OCI-LY3 (cell line): Measurements from ENCODE around the gene EEA1.

Source experiments
- H2AFZ ChIP-seq: fragments of 200-600, 300-600 bp; shearing (Covaris generic); 2 replicates; pipeline ENCODE4 v1.6.0; 2014; ENCODE audit warnings: antibody characterized with exemption, low read depth, low read length
- H3K27ac ChIP-seq: fragments of 200-600, 300-600 bp; sonication (generic); 2 replicates; pipeline ENCODE4 v1.5.1; 2014; ENCODE audit warnings: mild to moderate bottlenecking, low read length, moderate library complexity, mixed read lengths
- H3K27me3 ChIP-seq: fragments of 200-600, 300-600 bp; sonication (generic); 2 replicates; pipeline ENCODE4 v1.6.1; 2014; ENCODE audit warnings: low read depth, low read length, mixed read lengths
- H3K36me3 ChIP-seq: fragments of 200-600, 300-600 bp; sonication (generic); replicated peaks from 2 replicates; pipeline ENCODE3; 2014; ENCODE audit warnings: low read depth, low read length, mixed read lengths
- H3K4me1 ChIP-seq: fragments of 300-600, 200-600 bp; sonication (generic); 2 replicates; pipeline ENCODE4 v1.6.1; 2014; ENCODE audit warnings: low read length, mixed read lengths
- H3K4me2 ChIP-seq: fragments of 200-600, 300-600 bp; sonication (generic); 2 replicates; pipeline ENCODE4 v1.6.1; 2014; ENCODE audit warnings: low read length, mixed read lengths
- H3K4me3 ChIP-seq: fragments of 300-600, 200-600 bp; sonication (generic); 2 replicates; pipeline ENCODE4 v1.5.1; 2014; ENCODE audit warnings: antibody characterized with exemption, mild to moderate bottlenecking, low read length, moderate library complexity
- H3K79me2 ChIP-seq: fragments of 300-600, 200-600 bp; shearing (Covaris generic); 2 replicates; pipeline ENCODE4 v1.6.1; 2014; ENCODE audit warnings: mild to moderate bottlenecking, low read length, mixed read lengths
- H3K9ac ChIP-seq: fragments of 300-600, 200-600 bp; shearing (Covaris generic); 2 replicates; pipeline ENCODE4 v1.6.0; 2014; ENCODE audit warnings: mild to moderate bottlenecking, low read length, moderate library complexity
- H3K9me3 ChIP-seq: fragments of 200-600, 300-600 bp; shearing (Covaris generic); 2 replicates; pipeline ENCODE4 v1.6.1; 2014; ENCODE audit warnings: low read length, mixed read lengths; ENCODE audit not compliant: insufficient read depth
- H4K20me1 ChIP-seq: fragments of 200-600, 300-600 bp; sonication (generic); 2 replicates; pipeline ENCODE4 v1.6.1; 2016; ENCODE audit warnings: low read length, mixed read lengths; ENCODE audit not compliant: insufficient read depth
- EZH2phosphoT487 ChIP-seq: fragments of 200-600 bp; shearing (Covaris generic); IDR thresholded peaks from 2 replicates; pipeline ENCODE4 v1.6.1; 2018; ENCODE audit warnings: antibody characterized with exemption, mixed run types, low read depth
- TF ChIP-seq, protein P1 (sequence below): fragments of 200-600, 300-600 bp; sonication (generic); IDR thresholded peaks from 2 replicates; pipeline ENCODE4 v1.5.1; 2014; ENCODE audit warnings: antibody characterized with exemption, low read length, low read depth

EEA1 gene

DNA sequence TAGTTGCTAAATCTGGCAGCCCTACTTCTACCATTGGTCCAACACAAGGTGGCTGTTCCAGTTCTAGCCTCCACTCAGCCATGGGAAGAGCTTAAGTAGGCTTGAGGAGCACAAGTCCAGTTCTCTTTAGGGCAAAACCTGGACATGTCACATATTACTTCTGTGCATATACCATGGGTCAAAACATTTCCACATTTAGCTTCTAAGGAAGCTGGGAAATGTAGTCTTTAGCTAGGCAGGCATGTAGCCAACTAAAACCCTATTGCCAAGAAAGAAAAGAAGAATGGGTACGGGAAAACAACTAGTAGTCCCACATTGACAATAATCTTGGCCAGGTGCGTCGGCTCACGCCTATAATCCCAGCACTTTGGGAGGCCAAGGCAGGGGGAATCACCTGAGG is 20.9 kb upstream of the EEA1 start:
- H3K4me2 ChIP-seq, result no peak overlapping the region
- no peaks in the 10 kb centered on the region for H3K27me3 ChIP-seq
- H3K36me3 ChIP-seq, result peaks cover 13% of the 10 kb centered on the region
- no peaks in the 10 kb centered on the region for H4K20me1 ChIP-seq
- H3K79me2 ChIP-seq, result no peaks in the 10 kb centered on the region
- peaks cover 12% of the 10 kb centered on the region; the same call in 1 of the 2 replicates for H3K9me3 ChIP-seq
- no peaks in the 10 kb centered on the region for H3K4me1 ChIP-seq
- TF ChIP-seq, protein P1, sequence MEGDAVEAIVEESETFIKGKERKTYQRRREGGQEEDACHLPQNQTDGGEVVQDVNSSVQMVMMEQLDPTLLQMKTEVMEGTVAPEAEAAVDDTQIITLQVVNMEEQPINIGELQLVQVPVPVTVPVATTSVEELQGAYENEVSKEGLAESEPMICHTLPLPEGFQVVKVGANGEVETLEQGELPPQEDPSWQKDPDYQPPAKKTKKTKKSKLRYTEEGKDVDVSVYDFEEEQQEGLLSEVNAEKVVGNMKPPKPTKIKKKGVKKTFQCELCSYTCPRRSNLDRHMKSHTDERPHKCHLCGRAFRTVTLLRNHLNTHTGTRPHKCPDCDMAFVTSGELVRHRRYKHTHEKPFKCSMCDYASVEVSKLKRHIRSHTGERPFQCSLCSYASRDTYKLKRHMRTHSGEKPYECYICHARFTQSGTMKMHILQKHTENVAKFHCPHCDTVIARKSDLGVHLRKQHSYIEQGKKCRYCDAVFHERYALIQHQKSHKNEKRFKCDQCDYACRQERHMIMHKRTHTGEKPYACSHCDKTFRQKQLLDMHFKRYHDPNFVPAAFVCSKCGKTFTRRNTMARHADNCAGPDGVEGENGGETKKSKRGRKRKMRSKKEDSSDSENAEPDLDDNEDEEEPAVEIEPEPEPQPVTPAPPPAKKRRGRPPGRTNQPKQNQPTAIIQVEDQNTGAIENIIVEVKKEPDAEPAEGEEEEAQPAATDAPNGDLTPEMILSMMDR, result no peak
- no peak for TF ChIP-seq EZH2phosphoT487
- no peak overlapping the region for H3K9ac ChIP-seq
- no peak overlapping the region for H2AFZ ChIP-seq
- H3K4me3 ChIP-seq, result no peak overlapping the region
- no peak overlapping the region for H3K27ac ChIP-seq

DNA sequence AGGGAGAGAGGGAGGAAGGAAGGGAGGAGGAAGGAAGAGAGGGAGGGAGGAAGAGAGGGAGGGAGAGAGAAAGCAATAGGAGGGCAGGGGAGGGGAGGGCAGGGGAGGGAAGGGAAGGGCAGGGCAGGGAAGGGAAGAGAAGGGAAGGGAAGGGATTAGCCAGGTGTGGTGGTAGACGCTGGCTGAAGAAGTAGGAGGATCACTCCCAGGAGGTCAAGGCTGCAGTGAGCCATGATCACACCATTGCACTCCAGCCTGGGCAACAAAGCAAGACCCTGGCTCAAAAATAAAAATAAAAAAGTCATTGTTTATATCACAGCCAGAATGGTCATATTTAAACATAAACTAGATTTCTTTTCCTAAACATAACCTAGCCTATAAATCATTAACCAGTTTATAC is 20.4 kb upstream of the EEA1 start:
- H3K4me2 ChIP-seq, result no peak overlapping the region
- no peak overlapping the region for H3K9ac ChIP-seq
- no peak for TF ChIP-seq EZH2phosphoT487
- TF ChIP-seq, protein P1, result no peak
- peaks cover 11% of the 10 kb centered on the region for H3K36me3 ChIP-seq
- H3K4me1 ChIP-seq, result no peaks in the 10 kb centered on the region
- no peak overlapping the region for H3K27ac ChIP-seq
- no peak overlapping the region for H3K4me3 ChIP-seq
- no peaks in the 10 kb centered on the region for H4K20me1 ChIP-seq
- peaks cover 10% of the 10 kb centered on the region; the same call in 1 of the 2 replicates for H3K9me3 ChIP-seq
- no peaks in the 10 kb centered on the region for H3K27me3 ChIP-seq
- H2AFZ ChIP-seq, result no peak overlapping the region
- no peaks in the 10 kb centered on the region for H3K79me2 ChIP-seq

DNA sequence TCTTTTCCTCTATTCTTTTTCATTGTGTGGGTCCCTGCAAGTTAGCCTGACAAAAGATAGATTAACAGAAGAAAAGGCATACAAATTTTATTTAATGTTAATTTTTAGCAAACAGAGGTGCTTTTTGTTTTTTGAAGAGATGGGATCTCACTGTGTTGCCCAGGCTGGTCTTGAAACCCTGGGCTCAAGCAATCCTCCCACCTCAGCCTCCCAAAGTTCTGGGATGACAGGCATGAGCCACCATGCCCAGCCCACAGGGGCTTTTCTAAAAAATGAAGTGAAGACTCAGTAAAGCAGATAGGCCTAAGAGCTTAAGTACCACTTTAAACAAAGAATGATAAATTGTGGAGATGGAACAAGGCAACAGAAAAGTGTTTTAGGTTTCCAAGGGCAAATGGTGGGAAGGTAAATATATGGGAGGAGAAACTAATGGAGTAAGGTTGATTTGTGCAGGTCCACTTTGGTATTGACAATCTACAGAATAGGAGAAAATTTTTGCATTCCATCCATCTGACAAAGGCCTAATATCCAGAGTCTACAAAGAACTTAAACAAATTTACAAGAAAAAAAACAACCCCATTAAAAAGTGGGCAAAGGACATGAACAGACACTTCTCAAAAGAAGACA is 18.6 kb upstream of the EEA1 start:
- TF ChIP-seq, protein P1, result no peak
- H3K27ac ChIP-seq, result no peak overlapping the region
- H3K27me3 ChIP-seq, result no peaks in the 10 kb centered on the region

DNA sequence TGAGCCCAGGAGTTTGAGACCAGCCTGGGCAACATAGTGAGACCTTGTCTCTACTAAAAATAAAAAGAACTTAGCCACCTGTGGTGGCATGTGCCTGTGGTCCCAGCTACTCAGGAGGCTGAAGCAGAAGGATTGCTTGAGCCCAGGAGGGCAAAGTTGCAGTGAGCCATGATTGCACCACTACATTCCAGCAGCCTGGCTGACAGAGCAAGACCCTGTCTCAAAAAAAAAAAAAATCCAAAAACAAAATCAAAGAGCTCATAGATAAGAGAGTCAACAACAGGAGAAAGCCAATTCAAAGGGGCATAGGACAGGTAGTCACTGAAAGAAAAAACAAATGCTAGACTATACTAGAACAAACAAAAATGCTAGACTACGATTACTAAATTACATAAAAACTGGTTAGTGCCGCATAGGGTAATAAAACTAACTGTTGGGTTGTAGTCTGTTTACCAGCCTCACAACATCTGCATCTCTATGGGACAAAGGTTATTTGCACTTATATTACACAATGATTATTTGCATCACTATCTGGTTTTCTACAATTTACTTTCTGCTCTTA is 16.6 kb upstream of the EEA1 start:
- peaks cover 3% of the 10 kb centered on the region; the same call in 1 of the 2 replicates for H3K9me3 ChIP-seq
- no peaks in the 10 kb centered on the region for H3K79me2 ChIP-seq
- no peak overlapping the region for H3K9ac ChIP-seq
- H2AFZ ChIP-seq, result no peak overlapping the region
- no peak overlapping the region for H3K27ac ChIP-seq
- H3K27me3 ChIP-seq, result no peaks in the 10 kb centered on the region
- H3K4me3 ChIP-seq, result no peak overlapping the region
- H3K36me3 ChIP-seq, result peaks cover 2% of the 10 kb centered on the region
- peaks cover 6% of the 10 kb centered on the region for H3K4me1 ChIP-seq
- H4K20me1 ChIP-seq, result no peaks in the 10 kb centered on the region
- TF ChIP-seq, protein P1, result no peak
- no peak for TF ChIP-seq EZH2phosphoT487
- no peak overlapping the region for H3K4me2 ChIP-seq

More for the DNA sequence above, 18.6 kb upstream of the EEA1 start:
- H2AFZ ChIP-seq, result no peak overlapping the region
- H3K4me2 ChIP-seq, result no peak overlapping the region
- no peaks in the 10 kb centered on the region for H3K4me1 ChIP-seq
- no peak overlapping the region for H3K9ac ChIP-seq
- peaks cover 2% of the 10 kb centered on the region for H3K36me3 ChIP-seq
- no peaks in the 10 kb centered on the region for H3K79me2 ChIP-seq
- no peak overlapping the region for H3K4me3 ChIP-seq
- no peaks in the 10 kb centered on the region for H3K9me3 ChIP-seq
- H4K20me1 ChIP-seq, result no peaks in the 10 kb centered on the region
